H1 (cell line): ENCODE measurements around the gene ARSB. TPM values are rescaled to one million over a fixed set of nuclear protein-coding genes. Genes with fewer than 3 reads are reported as not detected.

Experiments
- CTCF ChIA-PET: fragments of 300-600 bp; sonication (Branson Sonifier 250); formaldehyde crosslinking; loops from one replicate; lab custom pipeline; 2021; ENCODE audit not compliant: partially characterized antibody; lab: Charles Lee
- POLR2A ChIA-PET: fragments of 300-600 bp; sonication (Branson Sonifier 250); formaldehyde crosslinking; loops from one replicate; lab custom pipeline; 2021; ENCODE audit warnings: inconsistent platforms; ENCODE audit not compliant: partially characterized antibody; lab: Charles Lee
- DNase-seq, 2 experiments: peaks; one replicate each; pipeline versions ENCODE4 v3.0.0 to v3.0.0-alpha.2; 2010 to 2022; ENCODE audit warnings: low spot score in 2 of 2, low read depth in 1 of 2, mixed read lengths in 1 of 2
- FAIRE-seq: peaks from 2 replicates; lab custom pipeline; 2011; peaks lifted over from hg19 to GRCh38; lab: Jason Lieb, UNC
- H2AFZ ChIP-seq: 2 replicates; pipeline ENCODE4 v1.8.1; 2012; ENCODE audit warnings: low read length, inconsistent platforms
- H2AK5ac ChIP-seq: 2 replicates; pipeline ENCODE4 v1.6.1; 2013; ENCODE audit warnings: low read depth, low read length
- H2BK120ac ChIP-seq: replicated peaks from 2 replicates; pipeline ENCODE3; 2013; ENCODE audit warnings: low read depth, low read length, inconsistent platforms
- H2BK12ac ChIP-seq: 2 replicates; pipeline ENCODE4 v1.6.1; 2013; ENCODE audit warnings: low read depth, low read length
- H2BK15ac ChIP-seq: 2 replicates; pipeline ENCODE4 v1.6.1; 2013; ENCODE audit warnings: low read length
- H2BK20ac ChIP-seq: 2 replicates; pipeline ENCODE4 v1.6.1; 2013; ENCODE audit warnings: low read length
- H2BK5ac ChIP-seq: 2 replicates; pipeline ENCODE4 v1.6.1; 2013; ENCODE audit warnings: low read depth, low read length
- H3K14ac ChIP-seq: 2 replicates; pipeline ENCODE4 v1.6.1; 2013; ENCODE audit warnings: inconsistent platforms; ENCODE audit not compliant: insufficient read length
- H3K18ac ChIP-seq: 2 replicates; pipeline ENCODE4 v1.6.1; 2013; ENCODE audit warnings: low read length; ENCODE audit errors: extremely low read depth
- H3K23ac ChIP-seq: 2 replicates; pipeline ENCODE4 v1.6.1; 2013; ENCODE audit warnings: inconsistent platforms; ENCODE audit not compliant: insufficient read length
- H3K23me2 ChIP-seq: 2 replicates; pipeline ENCODE4 v1.6.1; 2013; ENCODE audit warnings: low read depth, low read length
- H3K27ac ChIP-seq: 2 replicates; pipeline ENCODE4 v1.6.1; 2011; ENCODE audit warnings: low read depth, low read length, inconsistent platforms
- H3K27me3 ChIP-seq, 4 experiments: replicated peaks in 1 of 4; 1 replicate in 1 of 4; 2 replicates in 3 of 4; pipeline versions ENCODE4 v1.6.1 to v1.8.1; 2011 to 2013; ENCODE audit warnings: low read length in 3 of 4, mild to moderate bottlenecking in 3 of 4, inconsistent platforms in 2 of 4, mixed read lengths in 2 of 4, moderate library complexity in 1 of 4; ENCODE audit not compliant: control insufficient read depth in 3 of 4, insufficient read depth in 3 of 4; ENCODE audit errors: extremely low read depth in 1 of 4
- H3K36me3 ChIP-seq, 4 experiments: 2 replicates each; pipeline versions ENCODE4 v1.6.1 to v1.8.1; 2011 to 2013; ENCODE audit warnings: mild to moderate bottlenecking in 4 of 4, low read length in 3 of 4, moderate library complexity in 2 of 4, control low read depth in 1 of 4, inconsistent platforms in 1 of 4; ENCODE audit not compliant: insufficient read depth in 4 of 4, control insufficient read depth in 2 of 4
- H3K4ac ChIP-seq: replicated peaks from 2 replicates; pipeline ENCODE3; 2013; ENCODE audit warnings: low read length, low read depth, mixed read lengths, inconsistent platforms; ENCODE audit not compliant: insufficient read length
- H3K4me1 ChIP-seq, 4 experiments: replicated peaks in 1 of 4; 1 replicate in 1 of 4; 2 replicates in 3 of 4; pipeline versions ENCODE4 v1.6.1 to v1.8.1; 2011 to 2013; ENCODE audit warnings: low read length in 3 of 4, inconsistent platforms in 2 of 4, mixed read lengths in 1 of 4; ENCODE audit not compliant: insufficient read depth in 4 of 4, control insufficient read depth in 3 of 4
- H3K4me2 ChIP-seq, 2 experiments: 2 replicates each; pipeline versions ENCODE4 v1.6.1 to v1.8.1; 2011 to 2013; ENCODE audit warnings: low read depth in 2 of 2, low read length in 2 of 2, control low read depth in 1 of 2, inconsistent platforms in 1 of 2, mild to moderate bottlenecking in 1 of 2; ENCODE audit not compliant: insufficient read depth in 1 of 2
- H3K4me3 ChIP-seq, 4 experiments: fragments of 200-600, 300-600 bp in 1 of 4; sonication (generic), shearing (Covaris generic), sonication (Bioruptor Twin) in 1 of 4; 2 replicates each; pipeline versions ENCODE4 v1.5.1 to v1.8.1; 2011 to 2016; ENCODE audit warnings: low read length in 4 of 4, low read depth in 3 of 4, control low read depth in 2 of 4, inconsistent platforms in 2 of 4, mild to moderate bottlenecking in 2 of 4, mixed read lengths in 1 of 4, moderate library complexity in 1 of 4; ENCODE audit not compliant: insufficient read depth in 2 of 4; ENCODE audit errors: extremely low read depth in 1 of 4
- H3K56ac ChIP-seq: replicated peaks from 2 replicates; pipeline ENCODE3; 2013; ENCODE audit warnings: low read depth, mild to moderate bottlenecking, mixed read lengths, low read length, inconsistent platforms; ENCODE audit not compliant: insufficient read length
- H3K79me1 ChIP-seq: 2 replicates; pipeline ENCODE4 v1.6.1; 2013; ENCODE audit warnings: low read depth, low read length, control low read depth
- H3K79me2 ChIP-seq, 2 experiments: 2 replicates each; pipeline versions ENCODE4 v1.6.1 to v1.8.1; 2012 to 2013; ENCODE audit warnings: low read length in 2 of 2, mild to moderate bottlenecking in 2 of 2, inconsistent platforms in 1 of 2; ENCODE audit not compliant: insufficient read depth in 2 of 2, control insufficient read depth in 1 of 2
- H3K9ac ChIP-seq, 4 experiments: replicated peaks in 1 of 4; 1 replicate in 1 of 4; 2 replicates in 3 of 4; pipeline versions ENCODE4 v1.6.1 to v1.8.1; 2011 to 2013; ENCODE audit warnings: low read depth in 3 of 4, low read length in 3 of 4, control low read depth in 2 of 4, mild to moderate bottlenecking in 2 of 4, moderate library complexity in 2 of 4, inconsistent platforms in 1 of 4; ENCODE audit errors: extremely low read depth in 1 of 4
- H3K9me3 ChIP-seq, 2 experiments: 2 replicates each; pipeline versions ENCODE4 v1.6.1 to v1.8.1; 2012 to 2013; ENCODE audit warnings: mild to moderate bottlenecking in 2 of 2, moderate library complexity in 2 of 2, control low read depth in 1 of 2, inconsistent platforms in 1 of 2, low read depth in 1 of 2, low read length in 1 of 2, mixed read lengths in 1 of 2; ENCODE audit not compliant: insufficient read depth in 2 of 2
- H4K20me1 ChIP-seq, 2 experiments: replicated peaks in 1 of 2; 2 replicates each; pipeline versions ENCODE3 to v1.8.1; 2011 to 2013; ENCODE audit warnings: inconsistent platforms in 2 of 2, low read length in 2 of 2, mild to moderate bottlenecking in 1 of 2; ENCODE audit not compliant: insufficient read depth in 2 of 2, control insufficient read depth in 1 of 2
- H4K5ac ChIP-seq: 2 replicates; pipeline ENCODE4 v1.6.1; 2013; ENCODE audit warnings: low read length, low read depth, mixed read lengths, inconsistent platforms; ENCODE audit not compliant: insufficient read length
- H4K8ac ChIP-seq: 2 replicates; pipeline ENCODE4 v1.8.0; 2013; ENCODE audit warnings: mild to moderate bottlenecking, moderate library complexity, low read length, inconsistent platforms; ENCODE audit not compliant: insufficient read depth; ENCODE audit errors: extremely low read depth
- H4K91ac ChIP-seq: replicated peaks from 2 replicates; pipeline ENCODE3; 2013; ENCODE audit warnings: low read length, mixed read lengths, inconsistent platforms; ENCODE audit not compliant: insufficient read length
- BACH1 ChIP-seq: IDR thresholded peaks from 2 replicates; pipeline ENCODE4 v1.6.1; 2012; ENCODE audit warnings: low read length, improper control_type of control experiment
- BCL11A ChIP-seq, 2 experiments: IDR thresholded peaks; one replicate each; pipeline ENCODE4 v1.6.1; 2011; ENCODE audit warnings: low read depth in 2 of 2, low read length in 2 of 2, mild to moderate bottlenecking in 2 of 2
- JUN ChIP-seq: IDR thresholded peaks from 2 replicates; pipeline ENCODE4 v1.6.1; 2011; ENCODE audit warnings: low read depth, mild to moderate bottlenecking, improper control_type of control experiment, low read length
- PHF8 ChIP-seq: fragments of 200-600 bp; sonication (generic); conservative IDR thresholded peaks from 2 replicates; pipeline ENCODE4 v1.7.1; 2012; ENCODE audit warnings: low read depth, mild to moderate bottlenecking, inconsistent platforms, low read length, moderate library complexity
- SIX5 ChIP-seq: IDR thresholded peaks from 2 replicates; pipeline ENCODE4 v1.6.1; 2011; ENCODE audit warnings: mild to moderate bottlenecking, low read depth, low read length
- SP1 ChIP-seq: IDR thresholded peaks from 2 replicates; pipeline ENCODE4 v1.6.1; 2011; ENCODE audit warnings: low read depth, low read length
- SP4 ChIP-seq: IDR thresholded peaks from 2 replicates; pipeline ENCODE4 v1.6.1; 2012; ENCODE audit warnings: low read length, inconsistent platforms
- WGBS, 2 experiments: shearing (Covaris generic) in 1 of 2; methylation state at CpG; one replicate each; pipeline versions ENCODE4 v1.1.6 to v1.1.7; 2013 to 2015; ENCODE audit warnings: low lambda C conversion rate in 2 of 2, mixed read lengths in 2 of 2, inconsistent platforms in 1 of 2, low coverage in 1 of 2, missing lambda C conversion rate in 1 of 2; ENCODE audit not compliant: insufficient replicate concordance in 2 of 2, insufficient coverage in 1 of 2, insufficient read length in 1 of 2; ENCODE audit errors: extremely low coverage in 1 of 2, missing lambda C conversion rate in 1 of 2; 5-methylcytosine and 5-hydroxymethylcytosine counted together
- polyA plus RNA-seq, 7 experiments: library from polyadenylated mRNA; depleted of rRNA in 3 of 7; stranded (reverse) in 5 of 7; unstranded in 2 of 7; fragments of >200 nt in 5 of 7; fragments of 200-250 nt in 2 of 7; gene quantifications; 1 replicate in 5 of 7; 2 replicates in 1 of 7; 4 replicates in 1 of 7; pipeline versions ENCODE4 v1.2.1 to v1.2.3, GENCODE V29; 2011 to 2013; ENCODE audit warnings: missing spikeins in 2 of 7, mixed read lengths in 2 of 7
- total RNA-seq: library from RNA; stranded (reverse); fragmentation: NEBNext Ultra II Directional; extraction: Animal tissue kit (Norgen Biotek cat#: 25700); gene quantifications from 2 replicates; pipeline ENCODE4 v1.2.1, GENCODE V29; 2021

The ARSB gene
- total and polyA plus RNA-seq, 2 of the 8 experiments (the other 6 are each of a cell fraction or from before 2014, with no cell fraction given), result 6.4 to 13.9 TPM

DNA sequence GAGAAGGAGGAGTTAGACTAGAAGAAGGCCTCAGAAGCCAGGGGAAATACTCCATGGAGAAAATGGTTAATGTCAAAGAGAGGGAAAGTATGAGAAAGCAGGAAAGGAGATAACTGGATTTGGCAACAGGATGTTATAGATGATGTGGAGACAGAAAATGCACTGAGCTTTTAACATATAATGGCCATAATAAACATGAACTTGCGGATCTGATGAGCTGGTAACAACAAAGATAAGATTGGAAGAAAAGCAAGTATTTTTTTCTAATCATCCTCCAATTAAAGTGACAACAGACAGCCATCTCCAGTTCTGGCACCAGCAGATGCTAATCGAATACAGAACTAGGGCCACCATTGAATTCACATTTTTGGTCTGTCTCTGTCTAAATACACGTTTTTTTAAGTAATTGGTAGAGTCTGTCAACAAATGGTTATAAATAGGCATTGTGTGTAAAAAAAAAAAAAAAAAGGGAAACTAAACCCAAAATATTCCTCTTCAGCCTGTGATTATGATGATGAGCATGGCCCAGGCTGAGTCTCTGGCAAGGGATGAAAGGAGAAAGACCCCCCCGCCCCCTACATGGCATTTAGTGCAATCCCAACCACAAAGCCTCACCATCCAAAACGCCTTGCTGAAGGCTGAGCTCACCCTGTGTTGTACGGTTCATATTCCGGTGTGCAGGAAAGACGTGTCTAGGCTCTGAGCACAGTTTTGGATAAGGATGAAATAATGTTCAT lies 187.0 kb downstream of the ARSB start:
- Histone ChIP-seq H2BK20ac (no peak overlapping the region), H3K27ac (no peak overlapping the region), H2BK120ac (no peak overlapping the region), H4K20me1 (no peaks in the 10 kb centered on the region), H3K23ac (no peak overlapping the region), H3K4me1 (no peaks in the 10 kb centered on the region), H3K4ac (no peak overlapping the region), H2AFZ (no peak overlapping the region), H4K5ac (no peak overlapping the region), H3K79me2 (no peaks in the 10 kb centered on the region), H3K23me2 (no peaks in the 10 kb centered on the region; the same call in 1 of the 2 replicates), H3K56ac (no peak overlapping the region), H4K8ac (no peak overlapping the region), H3K4me2 (no peak overlapping the region), H2BK5ac (no peak overlapping the region), H3K9ac (no peak overlapping the region), H3K9me3 (peaks cover 6 to 8% of the 10 kb centered on the region in 2 experiments; a peak in 3 of 4 replicates), H2AK5ac (no peak overlapping the region), H3K4me3 (no peak overlapping the region), H3K14ac (no peak overlapping the region), H2BK15ac (no peak overlapping the region), H3K18ac (no peak overlapping the region), H2BK12ac (no peak overlapping the region), H3K79me1 (no peaks in the 10 kb centered on the region), H3K27me3 (no peaks in the 10 kb centered on the region), H3K36me3 (no peaks in the 10 kb centered on the region), H4K91ac (no peak overlapping the region)
- no peak for DNase-seq
- 88% methylated on average over 7 of the region's 8 CpGs; no CpG with 5 or more reads in 1 of the 2 experiments for WGBS, 2 experiments
- ChIA-PET POLR2A (no interaction called here), CTCF (interaction anchor here (0.5 to 1.8 kb wide), 4 partner anchors 10 to 1865 kb away, joined by 3 to 6 read pairs (median 4); no protein-coding TSS in a partner anchor)
- FAIRE-seq, result no peak
- TF ChIP-seq PHF8 (no peak), SP1 (no peak), JUN (no peak), BCL11A (IDR thresholded peaks at IDR 0.05; ENCODE audit: low read depth in 2 of 2, low read length in 2 of 2) (no peak), SP4 (no peak), SIX5 (no peak), BACH1 (no peak)
